Measurements from ENCODE around the gene GNAT3. TPM values are rescaled to one million over a fixed set of nuclear protein-coding genes. Genes with fewer than 3 reads are reported as not detected.

The GNAT3 gene
- total and polyA plus RNA-seq, 4 donors = not detected

DNA sequence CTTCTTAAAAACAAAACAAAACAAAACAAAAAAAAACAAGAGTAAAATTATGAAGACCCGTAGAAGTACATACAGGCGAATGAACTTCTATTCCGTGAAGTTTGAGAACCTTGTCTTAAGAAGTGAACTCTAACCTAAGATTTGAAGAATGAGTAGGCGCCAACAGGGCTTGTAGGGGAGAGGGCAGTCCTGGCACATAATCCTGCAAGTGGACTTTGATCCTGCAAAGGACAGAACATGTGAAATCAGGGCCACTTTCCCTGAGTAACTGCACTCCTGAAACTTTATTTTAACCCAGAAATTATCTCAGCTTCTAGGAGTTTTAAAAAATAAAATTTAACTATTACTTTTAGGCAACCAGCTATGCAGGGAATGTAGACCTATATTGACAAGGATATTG, 62.0 kb downstream of the GNAT3 start:
- Histone ChIP-seq H3K27ac (ENCODE audit: low read depth in 1 of 2, low read length in 2 of 2) (peak overlapping the region in 1 of 2 donors; percentile 13), H3K9ac (ENCODE audit: low read depth in 1 of 2, low read length in 2 of 2) (peak overlapping the region in 1 of 2 donors; percentile 12), H3K9me3 (ENCODE audit: control insufficient read depth in 4 of 4, low read length in 3 of 4) (no peaks in the 10 kb centered on the region), H3K4me3 (ENCODE audit: low read depth in 1 of 3, low read length in 3 of 3) (no peak overlapping the region), H3K27me3 (ENCODE audit: control insufficient read depth in 4 of 4, insufficient read depth in 4 of 4, low read length in 3 of 4) (no peaks in the 10 kb centered on the region), H3K36me3 (ENCODE audit: control insufficient read depth in 4 of 4, insufficient read depth in 3 of 4, low read depth in 1 of 4, low read length in 3 of 4) (no peaks in the 10 kb centered on the region), H3K4me1 (ENCODE audit: control insufficient read depth in 4 of 4, insufficient read depth in 4 of 4, low read length in 3 of 4) (peaks cover 3 to 15% (median 8%) of the 10 kb centered on the region in 4 donors)
- no peak for DNase-seq (ENCODE audit: low spot score)
- TF ChIP-seq HNF4G (IDR thresholded peaks at IDR 0.05) = peak; percentile 76
- TF ChIP-seq GABPA (IDR thresholded peaks at IDR 0.05 in 1 of 2, conservative IDR thresholded peaks at IDR 0.05 in 1 of 2) = no peak
- TF ChIP-seq TAF1 (conservative IDR thresholded peaks at IDR 0.05) = no peak
- peak; percentile 96 for TF ChIP-seq HNF4A (conservative IDR thresholded peaks at IDR 0.05)
- peak; percentile 16 to 44 for TF ChIP-seq RAD21 (IDR thresholded peaks at IDR 0.05)
- TF ChIP-seq YY1 (IDR thresholded peaks at IDR 0.05) = no peak
- no peak for TF ChIP-seq FOXA1 (IDR thresholded peaks at IDR 0.05)
- TF ChIP-seq, protein P1, sequence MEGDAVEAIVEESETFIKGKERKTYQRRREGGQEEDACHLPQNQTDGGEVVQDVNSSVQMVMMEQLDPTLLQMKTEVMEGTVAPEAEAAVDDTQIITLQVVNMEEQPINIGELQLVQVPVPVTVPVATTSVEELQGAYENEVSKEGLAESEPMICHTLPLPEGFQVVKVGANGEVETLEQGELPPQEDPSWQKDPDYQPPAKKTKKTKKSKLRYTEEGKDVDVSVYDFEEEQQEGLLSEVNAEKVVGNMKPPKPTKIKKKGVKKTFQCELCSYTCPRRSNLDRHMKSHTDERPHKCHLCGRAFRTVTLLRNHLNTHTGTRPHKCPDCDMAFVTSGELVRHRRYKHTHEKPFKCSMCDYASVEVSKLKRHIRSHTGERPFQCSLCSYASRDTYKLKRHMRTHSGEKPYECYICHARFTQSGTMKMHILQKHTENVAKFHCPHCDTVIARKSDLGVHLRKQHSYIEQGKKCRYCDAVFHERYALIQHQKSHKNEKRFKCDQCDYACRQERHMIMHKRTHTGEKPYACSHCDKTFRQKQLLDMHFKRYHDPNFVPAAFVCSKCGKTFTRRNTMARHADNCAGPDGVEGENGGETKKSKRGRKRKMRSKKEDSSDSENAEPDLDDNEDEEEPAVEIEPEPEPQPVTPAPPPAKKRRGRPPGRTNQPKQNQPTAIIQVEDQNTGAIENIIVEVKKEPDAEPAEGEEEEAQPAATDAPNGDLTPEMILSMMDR (IDR thresholded peaks at IDR 0.05; ENCODE audit: low read depth, low read length, missing input control) = no peak
- TF ChIP-seq, protein P2, sequence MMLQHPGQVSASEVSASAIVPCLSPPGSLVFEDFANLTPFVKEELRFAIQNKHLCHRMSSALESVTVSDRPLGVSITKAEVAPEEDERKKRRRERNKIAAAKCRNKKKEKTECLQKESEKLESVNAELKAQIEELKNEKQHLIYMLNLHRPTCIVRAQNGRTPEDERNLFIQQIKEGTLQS (IDR thresholded peaks at IDR 0.05) = no peak
- peak in 1 of 2 donors; percentile 59 for TF ChIP-seq JUND (IDR thresholded peaks at IDR 0.05)
- TF ChIP-seq, protein P3, sequence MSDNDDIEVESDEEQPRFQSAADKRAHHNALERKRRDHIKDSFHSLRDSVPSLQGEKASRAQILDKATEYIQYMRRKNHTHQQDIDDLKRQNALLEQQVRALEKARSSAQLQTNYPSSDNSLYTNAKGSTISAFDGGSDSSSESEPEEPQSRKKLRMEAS (IDR thresholded peaks at IDR 0.05) = peak; percentile 22
- peak; percentile 65 to 68 for TF ChIP-seq RXRA (IDR thresholded peaks at IDR 0.05)
- TF ChIP-seq EGR1 (IDR thresholded peaks at IDR 0.05; ENCODE audit: low read depth in 2 of 2) = no peak
- TF ChIP-seq SP1 (IDR thresholded peaks at IDR 0.05) = peak; percentile 89
- 59% methylated on average over 4 of the region's 4 CpGs for WGBS

DNA sequence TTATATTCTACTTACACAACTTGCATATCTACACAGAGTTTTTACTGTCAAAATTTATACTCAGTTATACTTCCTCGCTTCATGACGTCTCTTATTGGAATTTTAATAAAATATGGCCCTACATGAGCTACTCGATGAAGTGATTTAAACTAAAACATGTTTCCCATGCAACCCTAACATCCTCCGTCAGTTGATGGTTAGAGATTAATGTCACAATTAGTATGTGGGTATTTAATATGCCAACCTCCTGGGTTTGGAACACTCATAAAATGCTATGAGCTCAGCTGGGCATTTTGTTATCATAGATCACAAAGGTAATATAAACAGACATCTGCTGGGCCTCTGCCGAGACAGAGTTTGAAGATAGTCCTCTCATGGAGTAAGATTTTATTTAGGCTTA, 66.5 kb downstream of the GNAT3 start:
- H3K4me3 ChIP-seq (ENCODE audit: low read depth in 1 of 3, low read length in 3 of 3) = no peak overlapping the region
- no peaks in the 10 kb centered on the region for H3K36me3 ChIP-seq (ENCODE audit: control insufficient read depth in 4 of 4, insufficient read depth in 3 of 4, low read depth in 1 of 4, low read length in 3 of 4)
- no peaks in the 10 kb centered on the region for H3K9me3 ChIP-seq (ENCODE audit: control insufficient read depth in 4 of 4, low read length in 3 of 4)
- H3K27me3 ChIP-seq (ENCODE audit: control insufficient read depth in 4 of 4, insufficient read depth in 4 of 4, low read length in 3 of 4) = no peaks in the 10 kb centered on the region
- peaks cover 3 to 7% (median 4%) of the 10 kb centered on the region in 4 donors for H3K4me1 ChIP-seq (ENCODE audit: control insufficient read depth in 4 of 4, insufficient read depth in 4 of 4, low read length in 3 of 4)
- no peak overlapping the region for H3K27ac ChIP-seq (ENCODE audit: low read depth in 1 of 2, low read length in 2 of 2)
- no peak overlapping the region for H3K9ac ChIP-seq (ENCODE audit: low read depth in 1 of 2, low read length in 2 of 2)
- no peak for TF ChIP-seq TAF1 (conservative IDR thresholded peaks at IDR 0.05)
- TF ChIP-seq RXRA (IDR thresholded peaks at IDR 0.05) = no peak
- TF ChIP-seq, protein P4, sequence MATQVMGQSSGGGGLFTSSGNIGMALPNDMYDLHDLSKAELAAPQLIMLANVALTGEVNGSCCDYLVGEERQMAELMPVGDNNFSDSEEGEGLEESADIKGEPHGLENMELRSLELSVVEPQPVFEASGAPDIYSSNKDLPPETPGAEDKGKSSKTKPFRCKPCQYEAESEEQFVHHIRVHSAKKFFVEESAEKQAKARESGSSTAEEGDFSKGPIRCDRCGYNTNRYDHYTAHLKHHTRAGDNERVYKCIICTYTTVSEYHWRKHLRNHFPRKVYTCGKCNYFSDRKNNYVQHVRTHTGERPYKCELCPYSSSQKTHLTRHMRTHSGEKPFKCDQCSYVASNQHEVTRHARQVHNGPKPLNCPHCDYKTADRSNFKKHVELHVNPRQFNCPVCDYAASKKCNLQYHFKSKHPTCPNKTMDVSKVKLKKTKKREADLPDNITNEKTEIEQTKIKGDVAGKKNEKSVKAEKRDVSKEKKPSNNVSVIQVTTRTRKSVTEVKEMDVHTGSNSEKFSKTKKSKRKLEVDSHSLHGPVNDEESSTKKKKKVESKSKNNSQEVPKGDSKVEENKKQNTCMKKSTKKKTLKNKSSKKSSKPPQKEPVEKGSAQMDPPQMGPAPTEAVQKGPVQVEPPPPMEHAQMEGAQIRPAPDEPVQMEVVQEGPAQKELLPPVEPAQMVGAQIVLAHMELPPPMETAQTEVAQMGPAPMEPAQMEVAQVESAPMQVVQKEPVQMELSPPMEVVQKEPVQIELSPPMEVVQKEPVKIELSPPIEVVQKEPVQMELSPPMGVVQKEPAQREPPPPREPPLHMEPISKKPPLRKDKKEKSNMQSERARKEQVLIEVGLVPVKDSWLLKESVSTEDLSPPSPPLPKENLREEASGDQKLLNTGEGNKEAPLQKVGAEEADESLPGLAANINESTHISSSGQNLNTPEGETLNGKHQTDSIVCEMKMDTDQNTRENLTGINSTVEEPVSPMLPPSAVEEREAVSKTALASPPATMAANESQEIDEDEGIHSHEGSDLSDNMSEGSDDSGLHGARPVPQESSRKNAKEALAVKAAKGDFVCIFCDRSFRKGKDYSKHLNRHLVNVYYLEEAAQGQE (IDR thresholded peaks at IDR 0.05) = no peak
- TF ChIP-seq, protein P5, sequence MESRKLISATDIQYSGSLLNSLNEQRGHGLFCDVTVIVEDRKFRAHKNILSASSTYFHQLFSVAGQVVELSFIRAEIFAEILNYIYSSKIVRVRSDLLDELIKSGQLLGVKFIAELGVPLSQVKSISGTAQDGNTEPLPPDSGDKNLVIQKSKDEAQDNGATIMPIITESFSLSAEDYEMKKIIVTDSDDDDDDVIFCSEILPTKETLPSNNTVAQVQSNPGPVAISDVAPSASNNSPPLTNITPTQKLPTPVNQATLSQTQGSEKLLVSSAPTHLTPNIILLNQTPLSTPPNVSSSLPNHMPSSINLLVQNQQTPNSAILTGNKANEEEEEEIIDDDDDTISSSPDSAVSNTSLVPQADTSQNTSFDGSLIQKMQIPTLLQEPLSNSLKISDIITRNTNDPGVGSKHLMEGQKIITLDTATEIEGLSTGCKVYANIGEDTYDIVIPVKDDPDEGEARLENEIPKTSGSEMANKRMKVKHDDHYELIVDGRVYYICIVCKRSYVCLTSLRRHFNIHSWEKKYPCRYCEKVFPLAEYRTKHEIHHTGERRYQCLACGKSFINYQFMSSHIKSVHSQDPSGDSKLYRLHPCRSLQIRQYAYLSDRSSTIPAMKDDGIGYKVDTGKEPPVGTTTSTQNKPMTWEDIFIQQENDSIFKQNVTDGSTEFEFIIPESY (IDR thresholded peaks at IDR 0.05) = no peak
- no peak for TF ChIP-seq FOXA1 (IDR thresholded peaks at IDR 0.05)
- TF ChIP-seq EGR1 (IDR thresholded peaks at IDR 0.05; ENCODE audit: low read depth in 2 of 2) = no peak
- no peak for TF ChIP-seq HNF4A (conservative IDR thresholded peaks at IDR 0.05)
- no peak for TF ChIP-seq HNF4G (IDR thresholded peaks at IDR 0.05)
- TF ChIP-seq JUND (IDR thresholded peaks at IDR 0.05) = no peak
- TF ChIP-seq, protein P2 (IDR thresholded peaks at IDR 0.05) = no peak
- no peak for TF ChIP-seq YY1 (IDR thresholded peaks at IDR 0.05)
- no peak for TF ChIP-seq FOXA2 (IDR thresholded peaks at IDR 0.05)
- TF ChIP-seq, protein P1 (IDR thresholded peaks at IDR 0.05; ENCODE audit: low read depth, low read length, missing input control) = no peak
- TF ChIP-seq, protein P3 (IDR thresholded peaks at IDR 0.05) = no peak
- no peak for TF ChIP-seq NR2F2 (IDR thresholded peaks at IDR 0.05)
- no peak for DNase-seq (ENCODE audit: low spot score)
- WGBS = 93% methylated on average over 5 of the region's 5 CpGs

All from liver (tissue), 9 donors.